Stomach (tissue), 9 donors: ENCODE measurements around the gene KIFAP3. TPM values are rescaled to one million over a fixed set of nuclear protein-coding genes. Genes with fewer than 3 reads are reported as not detected.

Source experiments
- DNase-seq, 2 donors: peaks; one replicate each; pipeline versions ENCODE4 v3.0.0 to v3.0.0-alpha.2; 2013 to 2019
- H3K27ac ChIP-seq, 5 donors: fragments of 200-600 bp in 4 of 5; sonication (generic) in 4 of 5; one replicate each; pipeline ENCODE4 v1.5.1; 2013 to 2019; ENCODE audit warnings: mild to moderate bottlenecking in 1 of 5, moderate library complexity in 1 of 5
- H3K27me3 ChIP-seq, 3 donors: fragments of 200-600 bp; sonication (generic); one replicate each; pipeline ENCODE4 v1.5.1; 2017 to 2019; ENCODE audit warnings: mixed run types in 1 of 3
- H3K36me3 ChIP-seq, 4 donors: fragments of 200-600 bp; sonication (generic); 1 replicate in 3 of 4; 2 replicates in 1 of 4; pipeline ENCODE4 v1.5.1; 2016 to 2019
- H3K4me1 ChIP-seq, 4 donors: fragments of 200-600 bp; sonication (generic); one replicate each; pipeline ENCODE4 v1.5.1; 2016 to 2019
- H3K4me3 ChIP-seq, 4 donors: fragments of 200-600 bp; sonication (generic) in 3 of 4; one replicate each; pipeline ENCODE4 v1.5.1; 2016 to 2019; ENCODE audit warnings: mild to moderate bottlenecking in 1 of 4
- H3K9me3 ChIP-seq, 4 donors: fragments of 200-600 bp; sonication (generic); one replicate each; pipeline ENCODE4 v1.5.1; 2016 to 2019
- CTCF ChIP-seq, 7 experiments: fragments of 450-650 bp in 4 of 7; fragments of 200-600 bp in 3 of 7; sonication (generic) in 3 of 7; IDR thresholded peaks; one replicate each; pipeline ENCODE4 v1.5.1; 2016 to 2019; ENCODE audit warnings: antibody characterized with exemption in 7 of 7, control low read depth in 2 of 7, mild to moderate bottlenecking in 1 of 7
- EP300 ChIP-seq: sonication (generic); formaldehyde crosslinking; IDR thresholded peaks from one replicate; pipeline ENCODE4 v1.6.1; 2017; ENCODE audit warnings: antibody characterized with exemption
- POLR2A ChIP-seq, 4 donors: fragments of 450-650 bp; IDR thresholded peaks; one replicate each; pipeline ENCODE4 v1.6.1; 2016; ENCODE audit warnings: antibody characterized with exemption in 4 of 4, control low read depth in 2 of 4, mild to moderate bottlenecking in 1 of 4, moderate library complexity in 1 of 4
- POLR2AphosphoS5 ChIP-seq, 3 donors: sonication (generic); formaldehyde crosslinking; IDR thresholded peaks; one replicate each; pipeline ENCODE4 v1.6.1; 2016; ENCODE audit warnings: antibody characterized with exemption in 3 of 3
- WGBS, 5 donors: extraction: QIAGEN DNeasy Blood & Tissue Kit in 3 of 5; methylation state at CpG; one replicate each; pipeline versions ENCODE4 v1.1.5 to v1.1.7; 2013 to 2018; 5-methylcytosine and 5-hydroxymethylcytosine counted together
- intact Hi-C: fragments of 100-400 bp; cut with DNase I; formaldehyde crosslinking; loops from one replicate; pipeline ENCODE4 v1.15.1; 2023; ENCODE audit warnings: low total_unique reads
- polyA plus RNA-seq, 3 donors: library from polyadenylated mRNA; stranded (reverse); fragments of 200-250 nt; gene quantifications; one replicate each; pipeline ENCODE4 v1.2.3, GENCODE V29; 2013
- total RNA-seq, 5 donors: library from RNA; depleted of rRNA; stranded (reverse); fragments of >200 nt; gene quantifications; one replicate each; pipeline versions ENCODE4 v1.1.0 to v1.2.3, GENCODE V29; 2014 to 2016
- donor health status: healthy with polysubstance abuse.
- donor health status: Bipolar disorder and iron deficiency.
- donor health status: healthy.

Gene KIFAP3
- total and polyA plus RNA-seq, 8 donors: 6.3 to 40.9 (median 11.1) TPM

DNA sequence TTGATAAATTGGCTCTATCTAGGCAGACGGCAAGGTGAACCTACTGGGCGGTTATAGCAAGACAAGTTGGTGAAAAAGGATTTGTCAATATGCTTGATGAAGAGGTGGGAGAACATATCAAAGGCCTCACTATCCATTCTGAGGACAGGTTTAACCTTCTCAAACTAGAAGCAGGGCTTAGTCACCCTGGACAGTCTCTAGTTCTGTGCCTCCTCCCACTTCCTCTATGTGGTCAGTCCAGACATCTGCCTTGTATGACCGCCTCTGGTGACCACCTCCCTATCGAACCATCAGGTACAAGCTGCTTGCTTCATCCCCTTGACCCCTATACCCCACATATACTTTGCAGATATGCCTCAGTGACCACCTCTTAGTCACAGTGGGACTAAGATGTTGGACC lies 178.5 kb downstream of the KIFAP3 start:
- Histone ChIP-seq H3K36me3 (no peaks in the 10 kb centered on the region), H3K4me3 (no peak overlapping the region), H3K27me3 (peaks cover 0 to 8% (median 0%) of the 10 kb centered on the region in 3 donors), H3K27ac (no peak overlapping the region), H3K4me1 (peaks cover 7 to 24% (median 18%) of the 10 kb centered on the region in 4 donors), H3K9me3 (no peaks in the 10 kb centered on the region)
- DNase-seq: no peak
- intact Hi-C loops: no loop called here
- 83 to 96% (median 88%) methylated on average over 4 of the region's 4 CpGs for WGBS, 5 donors
- TF ChIP-seq POLR2A (IDR thresholded peaks at IDR 0.05) (no peak), EP300 (no peak), CTCF (IDR thresholded peaks at IDR 0.05) (no peak), POLR2AphosphoS5 (IDR thresholded peaks at IDR 0.05) (no peak)

DNA sequence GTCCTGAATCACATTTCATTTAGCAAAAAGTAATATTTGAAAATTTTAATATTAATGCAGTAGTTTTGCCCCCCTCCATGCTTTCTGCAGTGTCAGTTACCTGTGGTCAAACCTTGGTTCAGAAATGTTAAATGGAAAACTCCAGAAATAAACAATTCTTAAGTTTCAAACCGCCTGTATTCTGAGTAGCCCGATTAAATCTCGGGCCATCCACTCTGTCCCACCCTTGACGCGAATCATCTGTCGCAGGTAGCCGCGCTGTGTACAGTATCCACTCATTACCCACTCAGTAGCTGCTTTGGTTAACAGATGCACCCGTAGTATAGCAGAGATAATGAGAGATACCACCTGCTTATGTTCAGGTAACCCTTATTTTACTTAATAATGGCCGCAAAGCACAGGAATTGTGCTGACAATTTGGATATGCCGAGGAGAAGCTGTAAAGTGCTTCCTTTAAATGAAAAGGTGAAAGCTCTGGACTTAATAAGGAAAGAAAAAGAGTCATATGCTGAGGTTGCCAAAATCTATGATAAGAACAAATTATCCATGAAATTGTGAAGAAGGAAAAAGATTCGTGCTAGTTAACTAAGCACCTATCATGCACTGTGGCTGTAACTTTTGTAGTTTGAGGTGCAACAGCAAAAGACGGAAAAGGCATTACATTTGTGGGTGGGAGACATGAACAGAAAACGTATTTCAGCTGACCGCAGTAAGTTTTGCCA lies 179.9 kb downstream of the KIFAP3 start:
- Histone ChIP-seq H3K9me3 (no peaks in the 10 kb centered on the region), H3K36me3 (no peaks in the 10 kb centered on the region), H3K27me3 (peaks cover 0 to 6% (median 0%) of the 10 kb centered on the region in 3 donors), H3K4me1 (peaks cover 13 to 38% (median 30%) of the 10 kb centered on the region in 4 donors), H3K27ac (peak overlapping the region; percentile 95 to 99 (median 99)), H3K4me3 (peak overlapping the region; percentile 81 to 98 (median 92))
- 32 to 34% (median 32%) methylated on average over 15 of the region's 15 CpGs for WGBS, 5 donors
- intact Hi-C loops: no loop called here
- TF ChIP-seq EP300 (no peak), CTCF (IDR thresholded peaks at IDR 0.05) (no peak), POLR2A (IDR thresholded peaks at IDR 0.05) (no peak), POLR2AphosphoS5 (IDR thresholded peaks at IDR 0.05) (no peak)
- DNase-seq: no peak

- H3K4me1 ChIP-seq: peaks cover 13 to 46% (median 32%) of the 10 kb centered on the region in 4 donors
- intact Hi-C loops: no loop called here
- no peaks in the 10 kb centered on the region for H3K36me3 ChIP-seq
- peak within 1 kb of the TSS; percentile 95 to 99 (median 99) for H3K27ac ChIP-seq
- peak within 1 kb of the TSS; percentile 81 to 98 (median 92) for H3K4me3 ChIP-seq
- H3K27me3 ChIP-seq: peaks cover 0 to 1% (median 0%) of the 10 kb centered on the region in 3 donors
- H3K9me3 ChIP-seq: no peaks in the 10 kb centered on the region
- TF ChIP-seq POLR2A (IDR thresholded peaks at IDR 0.05) (peak in 2 of 4 donors; percentile 19 to 72), EP300 (no peak), CTCF (IDR thresholded peaks at IDR 0.05) (no peak), POLR2AphosphoS5 (IDR thresholded peaks at IDR 0.05) (peak; percentile 45 to 72 (median 68))
- DNase-seq: peak; percentile 93 to 99
- 0 to 1% (median 0%) methylated on average over 21 to 52 of the region's 52 CpGs for WGBS, 5 donors
These were observed 180.7 kb downstream of the KIFAP3 start, which contains the start of gene SCYL3 for GRCh38 chr1:169893645-169894423. Gene SCYL3, minus strand, starts transcription at chr1:169893896. Its CDS starts 5,056 bp downstream, at chr1:169888840.

DNA sequence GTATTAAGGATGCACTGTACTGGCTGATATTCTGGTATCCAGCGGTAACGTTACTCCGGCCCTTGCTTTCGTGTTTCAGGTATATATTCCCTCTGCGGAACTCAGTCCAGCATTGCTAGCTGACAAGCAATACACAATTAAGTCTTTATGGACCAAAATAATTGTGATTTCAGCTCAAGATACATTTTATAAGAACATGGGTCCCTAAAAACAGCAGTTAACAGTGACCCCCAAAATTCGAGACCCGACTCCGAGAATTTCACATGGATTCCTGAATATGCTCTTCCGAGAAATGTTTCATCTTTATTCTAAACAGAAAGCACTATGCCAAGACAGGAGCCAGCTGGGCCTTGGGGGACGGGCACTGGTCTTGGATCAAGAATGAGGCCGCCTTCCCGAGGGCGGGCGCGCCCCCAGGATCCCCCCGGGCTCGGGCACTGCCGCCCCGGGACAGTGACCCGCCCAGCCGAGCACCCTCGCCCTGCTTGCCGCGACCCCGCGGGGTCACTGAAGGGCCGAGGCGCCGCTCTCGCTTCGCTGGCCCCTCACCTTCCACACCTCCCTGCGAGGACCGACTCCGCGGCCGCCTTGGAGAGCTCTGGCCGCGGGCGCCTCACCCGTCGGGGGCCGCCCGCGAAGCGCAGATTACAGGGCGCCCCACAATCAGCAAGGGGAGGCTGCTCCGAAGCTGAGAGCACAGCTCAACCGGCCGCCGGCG lies 181.4 kb downstream of the KIFAP3 start:
- WGBS, 5 donors: 0 to 2% (median 1%) methylated on average over 9 to 51 of the region's 51 CpGs
- peak in 1 of 2 donors; percentile 77 for DNase-seq
- peaks cover 13 to 48% (median 32%) of the 10 kb centered on the region in 4 donors for H3K4me1 ChIP-seq
- intact Hi-C loops: no loop called here
- no peaks in the 10 kb centered on the region for H3K27me3 ChIP-seq
- peak overlapping the region; percentile 95 to 99 (median 99) for H3K27ac ChIP-seq
- H3K4me3 ChIP-seq: peak overlapping the region; percentile 81 to 98 (median 92)
- TF ChIP-seq EP300: no peak
- TF ChIP-seq POLR2A (IDR thresholded peaks at IDR 0.05): no peak
- TF ChIP-seq POLR2AphosphoS5 (IDR thresholded peaks at IDR 0.05): no peak
- TF ChIP-seq CTCF (IDR thresholded peaks at IDR 0.05): no peak
- H3K36me3 ChIP-seq: peaks cover 0 to 7% (median 6%) of the 10 kb centered on the region in 4 donors
- no peaks in the 10 kb centered on the region for H3K9me3 ChIP-seq
